ENCODE data around the gene TMEM168. TPM values are rescaled to one million over a fixed set of nuclear protein-coding genes. Genes with fewer than 3 reads are reported as not detected.

Gene TMEM168
- total and polyA plus RNA-seq, 2 of the 13 experiments (the other 11 are each of a cell fraction or from before 2014, with no cell fraction given): 8.7 to 15.7 TPM

- no peak for TF ChIP-seq MLXIP (CRISPR knock-in tag; IDR thresholded peaks at IDR 0.05; ENCODE audit: borderline replicate concordance)
- no peak for TF ChIP-seq MTF1 (CRISPR knock-in tag; IDR thresholded peaks at IDR 0.05)
- TF ChIP-seq ZNF564 (CRISPR knock-in tag; IDR thresholded peaks at IDR 0.05): no peak
- TF ChIP-seq ZNF570 (CRISPR knock-in tag; IDR thresholded peaks at IDR 0.05; ENCODE audit: borderline replicate concordance): no peak; the same call in 1 of the 2 replicates
- peak; percentile 60 for TF ChIP-seq GMEB1 (CRISPR knock-in tag; IDR thresholded peaks at IDR 0.05; ENCODE audit: borderline replicate concordance)
- TF ChIP-seq ZNF652 (CRISPR knock-in tag; IDR thresholded peaks at IDR 0.05; ENCODE audit: borderline replicate concordance, low read depth): no peak
- TF ChIP-seq HNRNPH1 (optimal IDR thresholded peaks at IDR 0.05; ENCODE audit: low read depth, low read length): no peak
- no peak for TF ChIP-seq SMARCC2 (IDR thresholded peaks at IDR 0.05)
- peak; percentile 85; the same call in 1 of the 2 replicates for TF ChIP-seq MYC (CRISPR knock-in tag; IDR thresholded peaks at IDR 0.05; ENCODE audit: borderline replicate concordance)
- peak; percentile 45; the same call in 1 of the 2 replicates for TF ChIP-seq ZNF276 (CRISPR knock-in tag; IDR thresholded peaks at IDR 0.05; ENCODE audit: low read depth)
- TF ChIP-seq KDM5A (IDR thresholded peaks at IDR 0.05; ENCODE audit: borderline replicate concordance, low read length): no peak; the same call in 1 of the 2 replicates
- TF ChIP-seq GATAD1 (CRISPR knock-in tag; IDR thresholded peaks at IDR 0.05): peak; percentile 81
- TF ChIP-seq ZNF772 (CRISPR knock-in tag; IDR thresholded peaks at IDR 0.05): 0 out of 2 replicates have a peak, but pooled peaks have one; percentile 27
- TF ChIP-seq ONECUT2 (CRISPR knock-in tag; IDR thresholded peaks at IDR 0.05): no peak
- peak; percentile 83; the same call in 1 of the 2 replicates for TF ChIP-seq SALL1 (CRISPR knock-in tag; IDR thresholded peaks at IDR 0.05)
- TF ChIP-seq HMGA1 (CRISPR knock-in tag; conservative IDR thresholded peaks at IDR 0.05): no peak
- TF ChIP-seq PCBP1 (IDR thresholded peaks at IDR 0.05; ENCODE audit: borderline replicate concordance, low read depth, low read length): no peak
- no peak for TF ChIP-seq ZSCAN30 (CRISPR knock-in tag; IDR thresholded peaks at IDR 0.05)
- TF ChIP-seq ZNF746 (CRISPR knock-in tag; IDR thresholded peaks at IDR 0.05): no peak
- no peak for TF ChIP-seq IKZF4 (CRISPR knock-in tag; IDR thresholded peaks at IDR 0.05; ENCODE audit: borderline replicate concordance, low read depth, not compliant biosample characterization)
- no peak for TF ChIP-seq CREM (IDR thresholded peaks at IDR 0.05)
- no peak for TF ChIP-seq CREM (CRISPR knock-in tag; IDR thresholded peaks at IDR 0.05)
- TF ChIP-seq SIN3B (IDR thresholded peaks at IDR 0.05; ENCODE audit: low read length): no peak
Observed at GRCh38 chr7:112789817-112790585, at the start of gene TMEM168 (continued).
